Glutamatergic neuron (in vitro differentiated cells): ENCODE data around the gene COMMD4. TPM values are rescaled to one million over a fixed set of nuclear protein-coding genes. Genes with fewer than 3 reads are reported as not detected.
"Not testable (repeated sequence)": the region's sequence is repeated elsewhere in the genome, so short reads cannot be mapped to it uniquely, and the experiment has no call there.

Experiments
- DNase-seq: peaks from one replicate; pipeline ENCODE4 v3.0.0; 2022
- H3K27ac Mint-ChIP-seq: one replicate; pipeline ENCODE4 v1.8.0; 2020; ENCODE audit warnings: mild to moderate bottlenecking, mixed read lengths, inconsistent platforms; ENCODE audit not compliant: unreplicated experiment
- H3K27me3 Mint-ChIP-seq: one replicate; pipeline ENCODE4 v1.8.0; 2020; ENCODE audit warnings: mild to moderate bottlenecking, moderate library complexity, mixed read lengths, inconsistent platforms; ENCODE audit not compliant: unreplicated experiment
- H3K36me3 Mint-ChIP-seq: one replicate; pipeline ENCODE4 v1.8.0; 2020; ENCODE audit warnings: mild to moderate bottlenecking, mixed read lengths, inconsistent platforms; ENCODE audit not compliant: unreplicated experiment
- H3K4me1 Mint-ChIP-seq: one replicate; pipeline ENCODE4 v1.8.0; 2020; ENCODE audit warnings: mild to moderate bottlenecking, low read depth, mixed read lengths, inconsistent platforms; ENCODE audit not compliant: unreplicated experiment
- H3K4me3 Mint-ChIP-seq: one replicate; pipeline ENCODE4 v1.8.0; 2020; ENCODE audit warnings: mild to moderate bottlenecking, mixed read lengths, inconsistent platforms; ENCODE audit not compliant: unreplicated experiment
- H3K9me3 Mint-ChIP-seq: one replicate; pipeline ENCODE4 v1.8.0; 2020; ENCODE audit warnings: mild to moderate bottlenecking, moderate library complexity, mixed read lengths, inconsistent platforms; ENCODE audit not compliant: unreplicated experiment
- CTCF ChIP-seq: fragments of 200-600 bp; sonication (generic); IDR thresholded peaks from one replicate; pipeline ENCODE4 v1.5.0; 2021; ENCODE audit not compliant: partially characterized antibody, unreplicated experiment
- microRNA-seq: library from miRNA; unstranded; fragments of <30 nt; microRNA quantifications from one replicate; pipeline ENCODE4, GENCODE V29; 2020; ENCODE audit not compliant: unreplicated experiment
- total RNA-seq: library from RNA; stranded (reverse); fragmentation: NEBNext Ultra II Directional; extraction: Animal tissue kit (Norgen Biotek cat#: 25700); gene quantifications from one replicate; pipeline ENCODE4 v1.2.1, GENCODE V29; 2021; ENCODE audit not compliant: unreplicated experiment

COMMD4 gene
- total RNA-seq, 1 donor from 2014 or later: 66.2 TPM

GRCh38 chr15:75371486-75371885, 35.6 kb downstream of the COMMD4 start:
- no peak for DNase-seq
- H3K27me3 Mint-ChIP-seq: peaks cover 1% of the 10 kb centered on the region
- no peak overlapping the region for H3K27ac Mint-ChIP-seq
- H3K9me3 Mint-ChIP-seq: peaks cover 7% of the 10 kb centered on the region
- no peaks in the 10 kb centered on the region for H3K36me3 Mint-ChIP-seq
- H3K4me3 Mint-ChIP-seq: no peak overlapping the region
- TF ChIP-seq CTCF: no peak
- peaks cover 2% of the 10 kb centered on the region for H3K4me1 Mint-ChIP-seq

GRCh38 chr15:75371901-75372688, 36.2 kb downstream of the COMMD4 start:
- Mint-ChIP-seq H3K27ac (no peak overlapping the region), H3K4me3 (no peak overlapping the region), H3K27me3 (peaks cover 1% of the 10 kb centered on the region), H3K4me1 (peaks cover 2% of the 10 kb centered on the region), H3K9me3 (peaks cover 7% of the 10 kb centered on the region), H3K36me3 (no peaks in the 10 kb centered on the region)
- TF ChIP-seq CTCF: no peak
- DNase-seq: no peak

GRCh38 chr15:75380773-75381172, 44.9 kb downstream of the COMMD4 start:
- H3K27me3 Mint-ChIP-seq: no peaks in the 10 kb centered on the region
- H3K4me3 Mint-ChIP-seq: no peak overlapping the region
- no peaks in the 10 kb centered on the region for H3K36me3 Mint-ChIP-seq
- no peak for TF ChIP-seq CTCF
- H3K27ac Mint-ChIP-seq: no peak overlapping the region
- H3K4me1 Mint-ChIP-seq: no peaks in the 10 kb centered on the region
- no peaks in the 10 kb centered on the region for H3K9me3 Mint-ChIP-seq
- DNase-seq: no peak

- H3K4me3 Mint-ChIP-seq, H3K9me3 Mint-ChIP-seq, H3K4me1 Mint-ChIP-seq, H3K36me3 Mint-ChIP-seq, DNase-seq, H3K27me3 Mint-ChIP-seq, H3K27ac Mint-ChIP-seq: not testable (repeated sequence)
Measured at GRCh38 chr15:75383986-75384385, 48.1 kb downstream of the COMMD4 start.

Small RNAs within 50 kb of the gene (microRNA-seq; reads per million reads assigned to microRNA genes)
- not detected for gene MIR631

Other genes with a start within 250 kb of the COMMD4 start
- 9.0 TPM for gene C15orf39, start 134.2 kb upstream of the COMMD4 start, total RNA-seq
- gene GOLGA6C, start 77.7 kb upstream of the COMMD4 start, total RNA-seq: not detected
- gene GOLGA6D, start 53.2 kb upstream of the COMMD4 start, total RNA-seq: not detected
- gene NEIL1, start 11.0 kb downstream of the COMMD4 start, total RNA-seq: 11.8 TPM
- 300 TPM for gene MAN2C1, start 32.5 kb downstream of the COMMD4 start, total RNA-seq
- 45.4 TPM for gene SIN3A, start 115.6 kb downstream of the COMMD4 start, total RNA-seq
- 138 TPM for gene PTPN9, start 243.3 kb downstream of the COMMD4 start, total RNA-seq